OCI-LY7 (cell line): ENCODE results near the gene BUD23. TPM values are rescaled to one million over a fixed set of nuclear protein-coding genes. Genes with fewer than 3 reads are reported as not detected.

Experiments used
- BruUV-seq: library from RNA; stranded (reverse); fragments of 400-500 nt; replicated peaks from 2 replicates; lab custom pipeline; 2021; lab: Mats Ljungman, UMichigan
- CTCF ChIA-PET: fragments of 300-600 bp; sonication (Branson Sonifier 250); formaldehyde crosslinking; loops from one replicate; lab custom pipeline; 2022; ENCODE audit warnings: antibody characterized with exemption; ENCODE audit not compliant: unreplicated experiment; lab: Charles Lee
- POLR2A ChIA-PET: fragments of 300-600 bp; sonication (Branson Sonifier 250); formaldehyde crosslinking; loops from one replicate; lab custom pipeline; 2022; ENCODE audit warnings: antibody characterized with exemption; lab: Charles Lee
- DNase-seq: peaks from one replicate; pipeline ENCODE4 v3.0.0-alpha.2; 2015; ENCODE audit warnings: low spot score
- H2AFZ ChIP-seq: fragments of 200-600 bp; sonication (generic), shearing (Covaris generic); 2 replicates; pipeline ENCODE4 v1.6.1; 2014; ENCODE audit warnings: mild to moderate bottlenecking, antibody characterized with exemption, low read length, moderate library complexity
- H3K27ac ChIP-seq: fragments of 200-600 bp; sonication (generic); 2 replicates; pipeline ENCODE4 v1.5.1; 2014; ENCODE audit warnings: mixed run types, low read depth, mild to moderate bottlenecking, moderate library complexity, low read length, inconsistent platforms; ENCODE audit not compliant: poor library complexity, severe bottlenecking
- H3K36me3 ChIP-seq: fragments of 200-600 bp; sonication (generic); 2 replicates; pipeline ENCODE4 v1.6.1; 2014; ENCODE audit warnings: mild to moderate bottlenecking, antibody characterized with exemption, low read length, moderate library complexity, mixed read lengths; ENCODE audit not compliant: insufficient read depth
- H3K4me1 ChIP-seq: fragments of 200-600 bp; sonication (generic); 2 replicates; pipeline ENCODE4 v1.5.1; 2014; ENCODE audit warnings: mild to moderate bottlenecking, low read length; ENCODE audit not compliant: insufficient read depth, poor library complexity, severe bottlenecking
- H3K4me2 ChIP-seq: fragments of 200-600 bp; sonication (generic); 2 replicates; pipeline ENCODE4 v1.6.1; 2014; ENCODE audit warnings: mild to moderate bottlenecking, low read length
- H3K4me3 ChIP-seq: fragments of 200-600 bp; sonication (generic); 2 replicates; pipeline ENCODE4 v1.5.1; 2014; ENCODE audit warnings: mild to moderate bottlenecking, low read depth, low read length; ENCODE audit not compliant: poor library complexity, severe bottlenecking
- H3K79me2 ChIP-seq: fragments of 200-600 bp; sonication (generic); 2 replicates; pipeline ENCODE4 v1.6.1; 2016; ENCODE audit warnings: low read depth, mild to moderate bottlenecking, low read length, moderate library complexity, mixed read lengths; ENCODE audit not compliant: insufficient read depth
- H3K9me2 ChIP-seq: fragments of 200-600 bp; sonication (generic); 2 replicates; pipeline ENCODE4 v1.6.1; 2016; ENCODE audit warnings: mild to moderate bottlenecking, low read length, mixed read lengths; ENCODE audit not compliant: insufficient read depth
- H3K9me3 ChIP-seq: fragments of 200-600 bp; sonication (generic); 2 replicates; pipeline ENCODE4 v1.6.1; 2014; ENCODE audit warnings: mild to moderate bottlenecking, mixed run types, low read length, mixed read lengths
- H4K20me1 ChIP-seq: fragments of 200-600 bp; sonication (generic); 2 replicates; pipeline ENCODE4 v1.6.1; 2014; ENCODE audit warnings: mild to moderate bottlenecking, antibody characterized with exemption, low read length, moderate library complexity, mixed read lengths; ENCODE audit not compliant: insufficient read depth
- EZH2phosphoT487 ChIP-seq: fragments of 200-600 bp; sonication (generic); IDR thresholded peaks from 2 replicates; pipeline ENCODE4 v1.6.1; 2018; ENCODE audit warnings: low read depth, borderline replicate concordance, mild to moderate bottlenecking, mixed run types, antibody characterized with exemption, low read length, moderate library complexity, mixed read lengths
- intact Hi-C: fragments of 100-400 bp; cut with micrococcal nuclease; formaldehyde crosslinking; loops from one replicate; pipeline ENCODE4 v1.10.0; 2022; ENCODE audit not compliant: unreplicated experiment
- total RNA-seq, 2 experiments: library from RNA; depleted of rRNA in 1 of 2; stranded (reverse); fragments of >200 nt in 1 of 2; shearing (Covaris generic) in 1 of 2; gene quantifications; 2 replicates each; pipeline ENCODE4 v1.2.3, GENCODE V29; 2014 to 2022
- TF ChIP-seq, protein P1 (sequence below): fragments of 200-600 bp; sonication (generic); conservative IDR thresholded peaks from 2 replicates; pipeline ENCODE4 v1.5.1; 2014; ENCODE audit warnings: mild to moderate bottlenecking, antibody characterized with exemption, low read length, moderate library complexity, mixed read lengths

The BUD23 gene
- total RNA-seq, 2 experiments from 2014 or later: 58.1 to 91.1 TPM

DNA sequence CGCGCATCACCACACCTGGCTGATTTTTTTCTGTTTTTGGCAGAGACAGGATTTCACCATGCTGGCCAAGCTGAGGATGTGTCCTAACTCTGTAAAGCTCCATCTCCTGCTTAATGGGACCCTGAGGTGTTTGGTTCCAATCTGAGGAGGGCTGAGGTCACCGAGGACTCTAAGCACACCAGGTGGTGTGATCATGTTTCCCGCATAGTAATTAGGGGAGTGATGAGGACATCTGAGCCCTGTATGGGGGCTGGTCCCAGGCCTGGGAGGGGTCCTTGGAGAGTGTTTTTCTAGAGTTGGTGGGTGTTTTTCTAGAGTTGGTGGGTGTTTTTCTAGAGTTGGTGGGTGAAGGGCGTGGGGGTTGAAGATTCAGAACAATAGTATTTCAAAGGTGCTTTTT, 58.2 kb downstream of the BUD23 start:
- peaks cover 9% of the 10 kb centered on the region for H3K36me3 ChIP-seq
- H3K27ac ChIP-seq: no peak overlapping the region
- H4K20me1 ChIP-seq: peaks cover 5% of the 10 kb centered on the region; the same call in 1 of the 2 replicates
- DNase-seq: peak; percentile 42
- no peak overlapping the region for H3K4me3 ChIP-seq
- TF ChIP-seq, protein P1, sequence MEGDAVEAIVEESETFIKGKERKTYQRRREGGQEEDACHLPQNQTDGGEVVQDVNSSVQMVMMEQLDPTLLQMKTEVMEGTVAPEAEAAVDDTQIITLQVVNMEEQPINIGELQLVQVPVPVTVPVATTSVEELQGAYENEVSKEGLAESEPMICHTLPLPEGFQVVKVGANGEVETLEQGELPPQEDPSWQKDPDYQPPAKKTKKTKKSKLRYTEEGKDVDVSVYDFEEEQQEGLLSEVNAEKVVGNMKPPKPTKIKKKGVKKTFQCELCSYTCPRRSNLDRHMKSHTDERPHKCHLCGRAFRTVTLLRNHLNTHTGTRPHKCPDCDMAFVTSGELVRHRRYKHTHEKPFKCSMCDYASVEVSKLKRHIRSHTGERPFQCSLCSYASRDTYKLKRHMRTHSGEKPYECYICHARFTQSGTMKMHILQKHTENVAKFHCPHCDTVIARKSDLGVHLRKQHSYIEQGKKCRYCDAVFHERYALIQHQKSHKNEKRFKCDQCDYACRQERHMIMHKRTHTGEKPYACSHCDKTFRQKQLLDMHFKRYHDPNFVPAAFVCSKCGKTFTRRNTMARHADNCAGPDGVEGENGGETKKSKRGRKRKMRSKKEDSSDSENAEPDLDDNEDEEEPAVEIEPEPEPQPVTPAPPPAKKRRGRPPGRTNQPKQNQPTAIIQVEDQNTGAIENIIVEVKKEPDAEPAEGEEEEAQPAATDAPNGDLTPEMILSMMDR: no peak
- TF ChIP-seq EZH2phosphoT487: no peak
- CTCF ChIA-PET: no interaction called here
- peaks cover 39% of the 10 kb centered on the region for H3K4me1 ChIP-seq
- no TSS peak for BruUV-seq
- peaks cover 4% of the 10 kb centered on the region; the same call in 1 of the 2 replicates for H3K79me2 ChIP-seq
- H3K4me2 ChIP-seq: no peak overlapping the region
- no peaks in the 10 kb centered on the region for H3K9me3 ChIP-seq
- H2AFZ ChIP-seq: peak overlapping the region; percentile 2; the same call in 1 of the 2 replicates
- no peaks in the 10 kb centered on the region for H3K9me2 ChIP-seq
- POLR2A ChIA-PET: interaction anchor here (0.6 kb wide), 1 partner anchor 774 kb away, joined by 5 read pairs; no protein-coding TSS in a partner anchor
- intact Hi-C loops: no loop called here

DNA sequence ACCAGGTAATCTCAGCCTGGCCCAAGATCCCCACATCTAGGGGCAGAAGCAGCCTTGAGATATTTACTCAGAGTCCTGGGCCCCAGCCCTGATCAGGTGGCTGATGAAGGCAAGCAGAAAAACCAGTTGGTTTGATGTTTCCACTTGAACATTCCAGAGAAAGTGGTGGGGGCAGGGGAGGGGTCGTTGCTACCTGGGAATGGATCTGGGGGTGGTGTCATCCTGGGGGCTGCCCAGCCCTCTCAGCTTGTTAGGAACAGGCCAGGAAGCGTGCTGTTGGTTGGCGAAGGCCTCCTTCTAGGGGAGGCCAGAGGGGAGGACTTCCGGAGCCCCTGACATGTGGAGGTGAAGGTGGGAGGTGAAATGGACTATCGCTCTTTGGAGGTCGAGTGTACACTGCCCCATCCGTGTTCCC, 58.9 kb downstream of the BUD23 start:
- peaks cover 2% of the 10 kb centered on the region; the same call in 1 of the 2 replicates for H3K36me3 ChIP-seq
- BruUV-seq: no TSS peak
- H4K20me1 ChIP-seq: peaks cover 5% of the 10 kb centered on the region; the same call in 1 of the 2 replicates
- H3K4me1 ChIP-seq: peaks cover 39% of the 10 kb centered on the region
- intact Hi-C loops: no loop called here
- CTCF ChIA-PET: no interaction called here
- H3K9me3 ChIP-seq: no peaks in the 10 kb centered on the region
- H3K9me2 ChIP-seq: no peaks in the 10 kb centered on the region
- no peak for TF ChIP-seq EZH2phosphoT487
- TF ChIP-seq, protein P1: no peak
- peak overlapping the region; percentile 29 for H3K4me3 ChIP-seq
- H3K4me2 ChIP-seq: peak overlapping the region; percentile 49
- no peak for DNase-seq
- H3K27ac ChIP-seq: peak overlapping the region; percentile 1
- POLR2A ChIA-PET: interaction anchor here (0.6 to 1.4 kb wide), 2 partner anchors 9 to 145 kb away, joined by 3 to 4 read pairs; no protein-coding TSS in a partner anchor
- peaks cover 4% of the 10 kb centered on the region; the same call in 1 of the 2 replicates for H3K79me2 ChIP-seq
- peak overlapping the region; percentile 55 for H2AFZ ChIP-seq
